DND-41 (cell line): Measurements from ENCODE around the gene TGFA.
"Not testable (repeated sequence)": the region's sequence is repeated elsewhere in the genome, so short reads cannot be mapped to it uniquely, and the experiment has no call there.

Experiments used
- ATAC-seq: fragments of 200-7000 bp; cut with Tn5 transposase; 3 replicates; pipeline ENCODE4 v1.9.1; 2021; ENCODE audit warnings: low read depth; ENCODE audit not compliant: insufficient read depth
- DNase-seq: peaks from one replicate; pipeline ENCODE4 v3.0.0-alpha.2; 2020
- H2AFZ ChIP-seq: 2 replicates; pipeline ENCODE4 v1.6.0; 2012; ENCODE audit warnings: low read depth, low read length
- H3K27ac ChIP-seq: 2 replicates; pipeline ENCODE4 v1.5.1; 2012; ENCODE audit warnings: low read length, inconsistent platforms
- H3K27me3 ChIP-seq: fragments of 200-600 bp; sonication (generic); 2 replicates; pipeline ENCODE4 v1.6.0; 2012; ENCODE audit warnings: low read length, mild to moderate bottlenecking, inconsistent platforms; ENCODE audit not compliant: insufficient read depth, poor library complexity
- H3K36me3 ChIP-seq: 2 replicates; pipeline ENCODE4 v1.5.1; 2012; ENCODE audit warnings: low read length, inconsistent platforms; ENCODE audit not compliant: insufficient read depth
- H3K4me1 ChIP-seq: 2 replicates; pipeline ENCODE4 v1.5.1; 2012; ENCODE audit warnings: mild to moderate bottlenecking, low read length; ENCODE audit not compliant: insufficient read depth
- H3K4me2 ChIP-seq: 2 replicates; pipeline ENCODE4 v1.6.0; 2012; ENCODE audit warnings: mild to moderate bottlenecking, moderate library complexity, low read length, inconsistent platforms; ENCODE audit not compliant: insufficient read depth
- H3K4me3 ChIP-seq, 2 experiments: fragments of 200-600 bp in 1 of 2; shearing (Covaris generic) in 1 of 2; 2 replicates each; pipeline ENCODE4 v1.5.1; 2012 to 2016; ENCODE audit warnings: inconsistent platforms in 2 of 2, low read length in 2 of 2, mild to moderate bottlenecking in 2 of 2, low read depth in 1 of 2, moderate library complexity in 1 of 2
- H3K79me2 ChIP-seq: 2 replicates; pipeline ENCODE4 v1.6.0; 2012; ENCODE audit warnings: low read length, inconsistent platforms; ENCODE audit not compliant: insufficient read depth
- H3K9ac ChIP-seq: 2 replicates; pipeline ENCODE4 v1.6.0; 2012; ENCODE audit warnings: low read depth, mild to moderate bottlenecking, inconsistent platforms, low read length, moderate library complexity
- H3K9me3 ChIP-seq: 2 replicates; pipeline ENCODE4 v1.5.1; 2012; ENCODE audit warnings: low read length, moderate library complexity, mild to moderate bottlenecking, inconsistent platforms; ENCODE audit not compliant: insufficient read depth, severe bottlenecking
- H4K20me1 ChIP-seq: 2 replicates; pipeline ENCODE4 v1.6.0; 2012; ENCODE audit warnings: low read length; ENCODE audit not compliant: insufficient read depth
- EZH2 ChIP-seq: IDR thresholded peaks from 3 replicates; pipeline ENCODE4 v1.6.1; 2012; ENCODE audit warnings: borderline replicate concordance, low read depth, mild to moderate bottlenecking, moderate library complexity, low read length, inconsistent platforms; ENCODE audit not compliant: severe bottlenecking
- TF ChIP-seq, protein P1 (sequence below): IDR thresholded peaks from 2 replicates; pipeline ENCODE4 v1.5.1; 2012; ENCODE audit warnings: borderline replicate concordance, low read length, moderate library complexity, mild to moderate bottlenecking; ENCODE audit not compliant: poor library complexity, severe bottlenecking; ENCODE audit errors: extremely low read depth

Gene TGFA

DNA sequence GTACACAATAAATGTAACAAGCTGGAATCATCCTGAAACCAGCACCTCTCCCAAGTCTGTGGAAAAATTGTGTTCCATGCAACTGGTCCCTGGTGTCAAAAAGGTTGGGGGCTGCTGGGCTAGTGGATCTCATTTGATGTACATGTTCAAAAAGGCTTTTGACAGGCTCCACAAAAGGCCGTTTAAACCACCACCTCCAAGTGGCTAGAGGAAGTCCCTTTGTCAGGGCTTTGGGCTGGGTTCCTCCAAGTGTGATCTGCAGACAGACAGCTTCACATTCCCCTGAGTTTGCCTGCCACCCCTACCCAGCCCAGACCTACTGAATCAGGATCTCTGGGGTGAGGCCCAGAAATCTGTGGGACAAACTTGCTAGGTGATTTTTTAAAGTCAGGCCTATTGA, 84.7 kb downstream of the TGFA start:
- H3K79me2 ChIP-seq: no peaks in the 10 kb centered on the region
- TF ChIP-seq, protein P1, sequence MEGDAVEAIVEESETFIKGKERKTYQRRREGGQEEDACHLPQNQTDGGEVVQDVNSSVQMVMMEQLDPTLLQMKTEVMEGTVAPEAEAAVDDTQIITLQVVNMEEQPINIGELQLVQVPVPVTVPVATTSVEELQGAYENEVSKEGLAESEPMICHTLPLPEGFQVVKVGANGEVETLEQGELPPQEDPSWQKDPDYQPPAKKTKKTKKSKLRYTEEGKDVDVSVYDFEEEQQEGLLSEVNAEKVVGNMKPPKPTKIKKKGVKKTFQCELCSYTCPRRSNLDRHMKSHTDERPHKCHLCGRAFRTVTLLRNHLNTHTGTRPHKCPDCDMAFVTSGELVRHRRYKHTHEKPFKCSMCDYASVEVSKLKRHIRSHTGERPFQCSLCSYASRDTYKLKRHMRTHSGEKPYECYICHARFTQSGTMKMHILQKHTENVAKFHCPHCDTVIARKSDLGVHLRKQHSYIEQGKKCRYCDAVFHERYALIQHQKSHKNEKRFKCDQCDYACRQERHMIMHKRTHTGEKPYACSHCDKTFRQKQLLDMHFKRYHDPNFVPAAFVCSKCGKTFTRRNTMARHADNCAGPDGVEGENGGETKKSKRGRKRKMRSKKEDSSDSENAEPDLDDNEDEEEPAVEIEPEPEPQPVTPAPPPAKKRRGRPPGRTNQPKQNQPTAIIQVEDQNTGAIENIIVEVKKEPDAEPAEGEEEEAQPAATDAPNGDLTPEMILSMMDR: no peak
- TF ChIP-seq EZH2: no peak
- H3K27me3 ChIP-seq: peaks cover 13% of the 10 kb centered on the region
- DNase-seq (no peak), ATAC-seq (no peak)
- H2AFZ ChIP-seq: no peak overlapping the region
- H3K9ac ChIP-seq: no peak overlapping the region
- H3K4me3 ChIP-seq: no peak overlapping the region
- no peaks in the 10 kb centered on the region for H4K20me1 ChIP-seq
- H3K36me3 ChIP-seq: no peaks in the 10 kb centered on the region
- no peak overlapping the region for H3K4me2 ChIP-seq
- no peak overlapping the region for H3K27ac ChIP-seq
- H3K9me3 ChIP-seq: no peaks in the 10 kb centered on the region
- no peaks in the 10 kb centered on the region for H3K4me1 ChIP-seq

DNA sequence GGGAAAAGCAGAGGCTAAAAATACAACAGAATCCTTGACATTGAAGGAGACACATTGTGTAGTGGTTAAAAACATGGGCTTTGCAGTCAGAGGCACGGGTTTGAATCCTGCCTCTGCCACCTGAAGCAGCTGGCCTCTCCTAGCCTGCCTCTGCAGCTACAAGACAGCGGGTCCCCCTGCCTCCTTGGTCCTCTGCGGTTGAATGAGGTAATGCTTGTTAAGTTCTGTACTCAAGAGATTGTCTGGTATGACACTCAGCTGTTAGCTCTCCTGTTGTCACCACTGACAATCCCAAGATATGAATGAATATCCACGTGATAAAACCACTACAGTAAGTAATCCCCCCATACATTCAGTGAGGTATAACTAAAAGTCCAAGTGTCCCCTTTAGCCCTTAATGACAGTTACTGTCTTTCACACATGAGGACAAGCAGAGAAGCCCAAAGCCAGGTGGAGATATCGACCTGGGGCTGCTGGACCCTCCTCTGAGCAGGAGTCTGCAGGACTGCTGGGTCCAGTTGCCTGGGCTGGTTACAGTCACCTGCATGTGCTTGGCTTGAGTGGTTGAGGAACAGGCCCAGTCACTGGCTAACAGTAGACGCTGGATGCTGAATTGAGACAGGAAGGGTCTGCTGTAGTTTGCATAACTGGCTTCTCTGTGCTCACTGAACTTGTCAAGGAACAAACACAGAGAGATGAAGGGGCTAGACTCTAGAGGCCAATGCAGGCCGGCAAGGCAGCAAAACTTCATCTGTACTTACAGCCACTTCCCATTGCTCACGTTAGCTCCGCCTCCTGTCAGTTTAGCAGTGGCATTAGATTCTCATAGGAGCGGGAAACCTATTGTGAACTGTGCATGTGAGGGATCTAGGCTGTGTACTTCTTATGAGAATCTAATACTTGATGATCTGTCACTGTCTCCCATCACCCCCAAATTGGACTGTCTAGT, 85.5 kb downstream of the TGFA start:
- ATAC-seq (no peak), DNase-seq (no peak)
- no peaks in the 10 kb centered on the region for H3K79me2 ChIP-seq
- no peak for TF ChIP-seq EZH2
- H3K27ac ChIP-seq: no peak overlapping the region
- H3K4me3 ChIP-seq: no peak overlapping the region
- no peaks in the 10 kb centered on the region for H3K9me3 ChIP-seq
- H4K20me1 ChIP-seq: no peaks in the 10 kb centered on the region
- no peaks in the 10 kb centered on the region for H3K36me3 ChIP-seq
- no peak overlapping the region for H3K4me2 ChIP-seq
- H3K9ac ChIP-seq: no peak overlapping the region
- H2AFZ ChIP-seq: no peak overlapping the region
- H3K4me1 ChIP-seq: no peaks in the 10 kb centered on the region
- peaks cover 17% of the 10 kb centered on the region for H3K27me3 ChIP-seq

DNA sequence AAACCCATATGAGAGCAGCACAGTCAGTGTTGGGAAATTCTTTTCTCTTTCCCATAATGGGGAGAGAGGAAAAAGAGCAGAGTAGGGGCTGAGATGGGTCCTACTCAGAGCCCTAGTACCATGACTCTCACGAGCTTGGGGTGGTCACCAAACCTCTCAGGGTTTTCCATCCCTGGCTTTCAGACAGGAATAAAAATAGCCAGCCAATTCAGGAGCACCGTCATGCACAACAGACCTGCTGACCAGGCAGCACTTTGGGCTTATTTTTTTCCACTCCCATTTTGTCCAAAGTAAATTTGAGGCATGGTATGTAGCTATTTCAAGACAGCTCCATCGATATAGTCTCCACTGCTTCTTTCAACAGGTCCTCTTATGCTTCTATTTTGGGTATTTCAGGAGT, 86.4 kb downstream of the TGFA start:
- Histone ChIP-seq H3K9ac (no peak overlapping the region), H3K36me3 (no peaks in the 10 kb centered on the region), H3K4me3 (no peak overlapping the region), H4K20me1 (no peaks in the 10 kb centered on the region), H3K4me1 (no peaks in the 10 kb centered on the region), H2AFZ (no peak overlapping the region), H3K27me3 (peaks cover 18% of the 10 kb centered on the region), H3K9me3 (no peaks in the 10 kb centered on the region), H3K27ac (no peak overlapping the region), H3K79me2 (no peaks in the 10 kb centered on the region), H3K4me2 (no peak overlapping the region)
- ATAC-seq (no peak), DNase-seq (no peak)
- no peak for TF ChIP-seq EZH2
- TF ChIP-seq, protein P1: no peak

DNA sequence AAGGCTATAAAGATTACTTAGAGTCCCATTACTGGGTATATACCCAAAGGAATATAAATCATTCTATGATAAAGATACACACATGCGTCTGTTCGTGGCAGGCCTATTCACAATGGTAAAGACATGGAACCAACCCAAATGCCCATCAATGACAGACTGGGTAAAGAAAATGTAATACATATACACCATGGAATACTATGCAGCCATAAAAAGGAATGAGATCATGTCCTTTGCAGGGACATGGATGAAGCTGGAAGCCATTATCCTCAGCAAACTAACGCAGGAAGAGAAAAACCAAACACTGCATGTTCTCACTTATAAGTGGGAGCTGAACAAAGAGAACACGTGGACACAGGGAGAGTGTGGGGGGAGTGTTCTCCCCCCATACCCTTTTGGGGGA, 87.0 kb downstream of the TGFA start:
- not testable (repeated sequence) for H3K4me2 ChIP-seq, H3K9me3 ChIP-seq, DNase-seq, H3K4me3 ChIP-seq, H2AFZ ChIP-seq, H3K9ac ChIP-seq, H3K27ac ChIP-seq, ATAC-seq, H3K36me3 ChIP-seq, H4K20me1 ChIP-seq, H3K4me1 ChIP-seq, H3K79me2 ChIP-seq
- H3K27me3 ChIP-seq: peaks cover 23% of the 10 kb centered on the region
